Activated naive CD4-positive, alpha-beta T cell treated with anti-CD3 and anti-CD28 coated beads for 36 hours (primary cell): ENCODE data around the gene HS2ST1. TPM values are rescaled to one million over a fixed set of nuclear protein-coding genes. Genes with fewer than 3 reads are reported as not detected.
"Not testable (repeated sequence)": the region's sequence is repeated elsewhere in the genome, so short reads cannot be mapped to it uniquely, and the experiment has no call there.

Source experiments
- CTCF ChIA-PET: fragments of 350-600 bp; sonication (Branson Sonifier 250); formaldehyde crosslinking; loops from one replicate; lab custom pipeline; 2021; ENCODE audit warnings: antibody characterized with exemption; lab: Charles Lee
- DNase-seq: peaks from one replicate; pipeline ENCODE4 v3.0.0-alpha.2; 2020
- H3K27ac Mint-ChIP-seq: one replicate; pipeline ENCODE4 v1.8.0; 2021; ENCODE audit warnings: mild to moderate bottlenecking, mixed read lengths
- H3K27me3 Mint-ChIP-seq: one replicate; pipeline ENCODE4 v1.8.0; 2021; ENCODE audit warnings: low read depth, mixed read lengths
- H3K36me3 Mint-ChIP-seq: one replicate; pipeline ENCODE4 v1.8.0; 2021; ENCODE audit warnings: low read depth, mixed read lengths
- H3K4me1 Mint-ChIP-seq: one replicate; pipeline ENCODE4 v1.8.0; 2021; ENCODE audit warnings: low read depth, mixed read lengths
- H3K4me3 Mint-ChIP-seq: one replicate; pipeline ENCODE4 v1.8.0; 2021; ENCODE audit warnings: mild to moderate bottlenecking, moderate library complexity, mixed read lengths
- H3K9me3 Mint-ChIP-seq: one replicate; pipeline ENCODE4 v1.8.0; 2021; ENCODE audit warnings: mixed read lengths
- intact Hi-C: fragments of 100-400 bp; cut with micrococcal nuclease; formaldehyde crosslinking; loops from one replicate; pipeline ENCODE4 v1.15.1; 2023
- total RNA-seq, 2 experiments: library from RNA; stranded (reverse); gene quantifications; one replicate each; pipeline ENCODE4 v1.2.3, GENCODE V29; 2021

The HS2ST1 gene
- total RNA-seq = 10 to 100 TPM; 11.3 to 15.5 TPM

DNA sequence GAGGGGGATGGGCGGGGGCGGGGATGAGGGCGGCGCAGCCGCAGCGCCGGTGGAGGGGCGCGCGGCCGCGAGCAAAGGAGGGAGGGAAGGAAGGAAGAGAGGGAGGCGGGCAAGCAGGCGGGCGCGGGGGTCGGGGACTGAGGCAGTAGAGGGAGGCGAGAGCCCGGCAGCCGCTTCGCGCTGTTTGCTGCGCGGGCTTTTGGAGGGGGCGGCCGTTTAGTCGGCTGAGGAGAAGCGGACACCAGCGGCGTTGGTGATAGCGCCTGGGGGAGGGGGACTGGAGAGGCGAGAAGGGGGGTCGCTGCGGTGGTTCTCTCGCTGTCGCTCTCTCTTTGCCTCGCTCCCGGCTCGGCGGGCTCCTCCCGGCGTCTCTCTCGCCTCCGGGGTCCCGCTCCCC, at the start of gene HS2ST1:
TSS of gene HS2ST1 (plus strand) at position 35 of the 397 bp plus-strand sequence.
- no peak within 1 kb of the TSS for H3K27ac Mint-ChIP-seq
- peaks cover 41% of the 10 kb centered on the region for H3K4me1 Mint-ChIP-seq
- H3K9me3 Mint-ChIP-seq = no peaks in the 10 kb centered on the region
- CTCF ChIA-PET = interaction anchor here (1.1 to 2.2 kb wide), 7 partner anchors 10 to 414 kb away, joined by 3 to 9 read pairs (median 4); partner anchors contain the start of gene SH3GLB1
- intact Hi-C loops = loop anchor here (1.0 to 2.0 kb wide), 12 partner anchors 28 to 1977 kb away; partner anchors contain the start of genes BCL10, GTF2B, ODF2L and PKN2
- DNase-seq = no peak
- H3K27me3 Mint-ChIP-seq = no peaks in the 10 kb centered on the region
- peaks cover 14% of the 10 kb centered on the region for H3K36me3 Mint-ChIP-seq
- H3K4me3 Mint-ChIP-seq = no peak within 1 kb of the TSS

DNA sequence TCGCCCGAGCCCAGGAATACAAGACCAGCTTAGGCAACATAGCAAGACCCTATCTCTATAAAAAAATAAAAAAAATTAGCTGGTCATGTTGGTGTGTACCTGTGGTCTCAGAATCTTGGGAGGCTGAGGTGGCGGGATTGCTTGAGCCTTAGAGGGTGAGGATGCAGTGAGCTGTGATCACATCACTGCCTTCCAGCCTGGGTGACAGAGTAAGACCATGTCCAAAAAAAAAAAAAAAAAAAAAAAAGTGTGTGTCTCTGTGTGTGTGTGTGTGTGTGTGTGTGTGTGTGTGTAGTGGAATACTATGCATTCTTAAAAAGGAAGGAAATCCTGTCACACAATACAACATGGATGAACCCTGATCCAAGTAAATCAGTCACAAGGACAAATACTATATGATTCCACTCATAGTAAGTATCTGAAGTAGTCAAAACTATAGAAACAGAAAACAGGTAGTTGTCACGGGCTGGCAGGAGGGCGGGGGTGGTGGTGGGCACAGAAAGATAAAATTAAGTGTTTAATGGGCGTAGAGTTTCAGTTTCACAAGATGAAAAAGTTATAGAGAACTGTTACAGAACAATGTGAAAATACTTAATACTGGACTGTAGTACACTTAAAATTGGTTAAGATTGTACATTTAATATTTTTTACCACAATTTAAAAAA, 48.3 kb upstream of the HS2ST1 start:
- H3K4me3 Mint-ChIP-seq = no peak overlapping the region
- H3K36me3 Mint-ChIP-seq = peaks cover 10% of the 10 kb centered on the region
- no peak for DNase-seq
- intact Hi-C loops = no loop called here
- no peaks in the 10 kb centered on the region for H3K9me3 Mint-ChIP-seq
- CTCF ChIA-PET = interaction anchor here (0.9 kb wide), 1 partner anchor 217 kb away, joined by 3 read pairs; no protein-coding TSS in a partner anchor
- H3K27ac Mint-ChIP-seq = no peak overlapping the region
- no peaks in the 10 kb centered on the region for H3K27me3 Mint-ChIP-seq
- H3K4me1 Mint-ChIP-seq = peaks cover 13% of the 10 kb centered on the region

DNA sequence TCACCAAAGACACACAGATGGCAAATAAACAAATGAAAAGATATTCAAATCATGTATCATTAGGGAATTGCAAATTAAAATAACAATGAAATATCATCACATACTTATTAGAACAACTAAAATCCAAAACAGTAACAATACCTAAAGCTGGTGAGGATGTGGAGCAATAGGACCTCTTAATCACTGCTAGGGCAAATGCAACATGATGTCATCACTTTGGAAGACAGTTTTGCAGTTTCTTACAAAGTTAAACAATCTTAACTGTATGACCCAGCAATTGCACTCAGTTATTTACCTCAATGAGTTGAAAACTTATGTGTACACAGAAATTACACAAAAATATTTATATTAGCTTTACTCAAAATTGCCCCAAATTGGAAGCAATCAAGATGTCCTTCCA, 47.8 kb upstream of the HS2ST1 start:
- CTCF ChIA-PET = no interaction called here
- H3K27me3 Mint-ChIP-seq = no peaks in the 10 kb centered on the region
- no peak overlapping the region for H3K27ac Mint-ChIP-seq
- peaks cover 13% of the 10 kb centered on the region for H3K4me1 Mint-ChIP-seq
- DNase-seq = no peak
- H3K9me3 Mint-ChIP-seq = no peaks in the 10 kb centered on the region
- intact Hi-C loops = no loop called here
- peaks cover 10% of the 10 kb centered on the region for H3K36me3 Mint-ChIP-seq
- no peak overlapping the region for H3K4me3 Mint-ChIP-seq

DNA sequence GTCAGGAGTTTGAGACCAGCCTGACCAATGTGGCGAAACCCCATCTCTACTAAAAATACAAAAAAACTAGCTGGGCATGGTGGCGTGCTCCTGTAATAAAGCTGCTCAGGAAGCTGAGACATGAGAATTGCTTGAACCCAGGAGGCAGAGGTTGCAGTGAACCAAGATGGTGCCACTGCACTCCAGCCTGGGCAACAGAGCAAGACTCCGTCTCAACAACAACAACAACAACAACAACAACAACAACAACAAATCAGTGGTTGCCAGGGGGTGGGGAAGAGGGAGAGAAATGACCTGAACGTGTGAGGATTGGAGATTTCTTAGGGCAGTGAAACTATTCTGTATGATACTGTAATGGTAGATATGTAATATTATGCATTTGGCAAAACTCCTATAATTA, 47.2 kb upstream of the HS2ST1 start:
- H3K27me3 Mint-ChIP-seq, H3K9me3 Mint-ChIP-seq, DNase-seq, H3K4me3 Mint-ChIP-seq, H3K27ac Mint-ChIP-seq, H3K36me3 Mint-ChIP-seq, intact Hi-C loops: not testable (repeated sequence)
- peaks cover 13% of the 10 kb centered on the region for H3K4me1 Mint-ChIP-seq
- CTCF ChIA-PET = interaction anchor here (0.7 kb wide), 1 partner anchor 25 kb away, joined by 3 read pairs; no protein-coding TSS in a partner anchor

- CTCF ChIA-PET = interaction anchor here (1.4 kb wide), 1 partner anchor 216 kb away, joined by 7 read pairs; no protein-coding TSS in a partner anchor
- no peak for DNase-seq
- Mint-ChIP-seq H3K4me3 (no peak overlapping the region), H3K4me1 (peaks cover 13% of the 10 kb centered on the region), H3K36me3 (peaks cover 11% of the 10 kb centered on the region), H3K27ac (no peak overlapping the region), H3K9me3 (no peaks in the 10 kb centered on the region), H3K27me3 (no peaks in the 10 kb centered on the region)
- intact Hi-C loops = no loop called here
Measured at GRCh38 chr1:86868477-86868876, 46.0 kb upstream of the HS2ST1 start.

GRCh38 chr1:86871001-86871400, 43.4 kb upstream of the HS2ST1 start:
- H3K4me3 Mint-ChIP-seq = no peak overlapping the region
- intact Hi-C loops = no loop called here
- H3K9me3 Mint-ChIP-seq = no peaks in the 10 kb centered on the region
- H3K27ac Mint-ChIP-seq = no peak overlapping the region
- CTCF ChIA-PET = interaction anchor here (0.8 kb wide), 1 partner anchor 146 kb away, joined by 3 read pairs; no protein-coding TSS in a partner anchor
- no peaks in the 10 kb centered on the region for H3K27me3 Mint-ChIP-seq
- H3K36me3 Mint-ChIP-seq = peaks cover 18% of the 10 kb centered on the region
- no peak for DNase-seq
- H3K4me1 Mint-ChIP-seq = peaks cover 13% of the 10 kb centered on the region

- DNase-seq = no peak
- Mint-ChIP-seq H3K36me3 (peaks cover 14% of the 10 kb centered on the region), H3K4me1 (peaks cover 8% of the 10 kb centered on the region), H3K27me3 (no peaks in the 10 kb centered on the region), H3K27ac (no peak overlapping the region), H3K9me3 (no peaks in the 10 kb centered on the region), H3K4me3 (no peak overlapping the region)
- CTCF ChIA-PET = no interaction called here
- intact Hi-C loops = no loop called here
Measured at GRCh38 chr1:86872086-86872485, 42.3 kb upstream of the HS2ST1 start.

GRCh38 chr1:86875722-86876121, 38.7 kb upstream of the HS2ST1 start:
- intact Hi-C loops = no loop called here
- Mint-ChIP-seq H3K9me3 (no peaks in the 10 kb centered on the region), H3K36me3 (peaks cover 15% of the 10 kb centered on the region), H3K27ac (no peak overlapping the region), H3K4me1 (no peaks in the 10 kb centered on the region), H3K27me3 (no peaks in the 10 kb centered on the region), H3K4me3 (no peak overlapping the region)
- no peak for DNase-seq
- CTCF ChIA-PET = no interaction called here

- intact Hi-C loops = loop anchor here (2.0 kb wide), 1 partner anchor 27 kb away; the partner anchor contains the start of genes HS2ST1 and SELENOF
- no peak for DNase-seq
- Mint-ChIP-seq H3K36me3 (peaks cover 9% of the 10 kb centered on the region), H3K9me3 (no peaks in the 10 kb centered on the region), H3K4me3 (no peak overlapping the region), H3K4me1 (peaks cover 37% of the 10 kb centered on the region), H3K27ac (no peak overlapping the region), H3K27me3 (no peaks in the 10 kb centered on the region)
- CTCF ChIA-PET = no interaction called here
Measured at GRCh38 chr1:86887479-86888162, 26.8 kb upstream of the HS2ST1 start.

DNA sequence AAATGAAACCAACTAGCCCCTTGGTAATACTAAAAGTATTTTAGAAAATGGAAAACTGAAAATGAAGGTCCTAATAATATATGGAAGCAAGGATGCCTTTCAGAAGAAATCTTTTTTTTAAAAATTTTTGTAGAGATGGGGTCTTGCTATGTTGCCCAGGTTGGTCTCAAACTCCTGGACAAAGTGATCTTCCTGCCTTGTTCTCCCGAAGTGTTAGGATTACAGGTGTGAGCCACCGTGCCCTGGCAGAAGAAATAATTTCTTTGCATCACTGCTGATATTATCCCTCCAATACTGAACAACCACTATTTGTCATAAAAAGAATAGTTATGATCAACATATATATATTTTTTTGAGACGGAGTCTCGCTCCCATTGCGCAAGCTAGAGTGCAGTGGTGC, 26.1 kb upstream of the HS2ST1 start:
- Mint-ChIP-seq H3K4me3 (no peak overlapping the region), H3K4me1 (peaks cover 37% of the 10 kb centered on the region), H3K36me3 (peaks cover 9% of the 10 kb centered on the region), H3K27ac (no peak overlapping the region), H3K9me3 (no peaks in the 10 kb centered on the region), H3K27me3 (no peaks in the 10 kb centered on the region)
- intact Hi-C loops = no loop called here
- CTCF ChIA-PET = no interaction called here
- DNase-seq = no peak

- Mint-ChIP-seq H3K4me1 (peaks cover 21% of the 10 kb centered on the region), H3K36me3 (peaks cover 26% of the 10 kb centered on the region)
- DNase-seq, CTCF ChIA-PET, H3K27ac Mint-ChIP-seq, H3K9me3 Mint-ChIP-seq, intact Hi-C loops, H3K4me3 Mint-ChIP-seq, H3K27me3 Mint-ChIP-seq: not testable (repeated sequence)
Measured at GRCh38 chr1:86899401-86899800, 15.0 kb upstream of the HS2ST1 start.

DNA sequence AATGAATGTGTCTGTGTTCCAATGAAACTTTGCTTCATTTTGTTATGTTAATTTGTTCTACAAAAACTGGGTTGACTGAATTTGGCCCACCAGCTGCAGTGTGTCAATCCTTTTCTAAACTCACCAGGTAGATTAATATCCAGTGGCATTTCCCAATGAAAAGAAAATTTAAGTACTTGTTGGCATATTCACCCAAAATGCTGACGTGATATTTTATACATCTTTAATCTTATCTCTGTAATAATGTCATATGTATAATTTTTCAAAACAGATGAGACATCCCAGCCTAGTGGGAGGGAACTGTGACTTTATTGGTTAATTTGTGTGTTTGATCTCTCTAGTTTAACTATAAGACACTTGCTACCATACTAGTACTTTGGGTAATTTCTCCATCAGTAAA, 8.6 kb upstream of the HS2ST1 start:
- no peak for DNase-seq
- no peaks in the 10 kb centered on the region for H3K9me3 Mint-ChIP-seq
- no peak overlapping the region for H3K4me3 Mint-ChIP-seq
- CTCF ChIA-PET = interaction anchor here (0.5 kb wide), 1 partner anchor 1972 kb away, joined by 4 read pairs; no protein-coding TSS in a partner anchor
- no peaks in the 10 kb centered on the region for H3K27me3 Mint-ChIP-seq
- intact Hi-C loops = no loop called here
- no peak overlapping the region for H3K27ac Mint-ChIP-seq
- peaks cover 42% of the 10 kb centered on the region for H3K4me1 Mint-ChIP-seq
- peaks cover 34% of the 10 kb centered on the region for H3K36me3 Mint-ChIP-seq
